C4-2B (cell line): ENCODE data around the gene PIKFYVE.
A peak's percentile ranks its signal among the peaks of the same experiment; 100 is the strongest.
"Not testable (repeated sequence)": the region's sequence is repeated elsewhere in the genome, so short reads cannot be mapped to it uniquely, and the experiment has no call there.

Experiments used
- H3K27ac ChIP-seq: fragments of 450-650 bp; 2 replicates; pipeline ENCODE4 v1.5.1; 2017
- ZFX ChIP-seq: fragments of 450-650 bp; IDR thresholded peaks from 2 replicates; pipeline ENCODE4 v1.6.1; 2017
- TF ChIP-seq, protein P1 (sequence below): fragments of 450-650 bp; conservative IDR thresholded peaks from 2 replicates; pipeline ENCODE4 v1.5.1; 2017; ENCODE audit warnings: mild to moderate bottlenecking

Gene PIKFYVE

DNA sequence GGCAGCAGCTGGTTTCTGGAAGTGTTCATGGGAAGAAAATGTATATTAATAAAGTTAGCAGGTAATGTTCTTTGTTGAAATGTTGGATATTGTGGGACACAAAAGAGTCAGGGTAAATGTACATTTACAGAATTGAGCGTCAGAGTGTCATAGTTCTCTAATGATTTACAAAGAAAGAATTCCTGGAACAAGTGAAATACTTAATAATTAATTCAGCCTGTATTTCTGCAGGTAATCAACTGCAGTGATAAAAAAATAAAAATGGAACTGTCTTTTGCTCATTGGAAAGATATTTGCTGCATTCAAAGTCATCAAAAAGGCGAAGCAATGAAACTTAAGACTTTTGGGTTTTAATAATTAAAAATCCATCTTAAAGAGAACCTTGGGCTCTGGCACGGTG, 113.1 kb downstream of the PIKFYVE start:
- H3K27ac ChIP-seq, result no peak overlapping the region
- TF ChIP-seq, protein P1, sequence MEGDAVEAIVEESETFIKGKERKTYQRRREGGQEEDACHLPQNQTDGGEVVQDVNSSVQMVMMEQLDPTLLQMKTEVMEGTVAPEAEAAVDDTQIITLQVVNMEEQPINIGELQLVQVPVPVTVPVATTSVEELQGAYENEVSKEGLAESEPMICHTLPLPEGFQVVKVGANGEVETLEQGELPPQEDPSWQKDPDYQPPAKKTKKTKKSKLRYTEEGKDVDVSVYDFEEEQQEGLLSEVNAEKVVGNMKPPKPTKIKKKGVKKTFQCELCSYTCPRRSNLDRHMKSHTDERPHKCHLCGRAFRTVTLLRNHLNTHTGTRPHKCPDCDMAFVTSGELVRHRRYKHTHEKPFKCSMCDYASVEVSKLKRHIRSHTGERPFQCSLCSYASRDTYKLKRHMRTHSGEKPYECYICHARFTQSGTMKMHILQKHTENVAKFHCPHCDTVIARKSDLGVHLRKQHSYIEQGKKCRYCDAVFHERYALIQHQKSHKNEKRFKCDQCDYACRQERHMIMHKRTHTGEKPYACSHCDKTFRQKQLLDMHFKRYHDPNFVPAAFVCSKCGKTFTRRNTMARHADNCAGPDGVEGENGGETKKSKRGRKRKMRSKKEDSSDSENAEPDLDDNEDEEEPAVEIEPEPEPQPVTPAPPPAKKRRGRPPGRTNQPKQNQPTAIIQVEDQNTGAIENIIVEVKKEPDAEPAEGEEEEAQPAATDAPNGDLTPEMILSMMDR, result no peak
- TF ChIP-seq ZFX, result no peak

DNA sequence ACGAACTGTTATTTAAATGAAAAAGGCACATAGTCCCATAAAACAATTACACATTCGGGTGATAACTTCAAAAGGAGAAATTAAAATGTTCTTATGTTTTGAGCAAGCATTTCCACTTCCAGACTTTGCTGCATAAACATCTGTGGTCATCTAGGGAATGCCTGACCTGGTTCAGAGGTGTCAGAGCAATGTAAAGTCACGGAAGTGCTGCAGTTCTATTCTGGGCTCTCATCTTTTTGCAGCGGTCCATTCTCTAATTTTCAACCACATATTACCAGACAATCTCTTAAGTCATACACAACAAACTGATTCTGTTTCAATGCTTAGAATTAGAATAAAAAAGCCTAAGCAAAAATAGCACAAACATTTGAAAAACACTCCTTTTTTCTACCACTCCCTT, 118.6 kb downstream of the PIKFYVE start:
- no peak for TF ChIP-seq ZFX
- TF ChIP-seq, protein P1, result no peak
- no peak overlapping the region for H3K27ac ChIP-seq

DNA sequence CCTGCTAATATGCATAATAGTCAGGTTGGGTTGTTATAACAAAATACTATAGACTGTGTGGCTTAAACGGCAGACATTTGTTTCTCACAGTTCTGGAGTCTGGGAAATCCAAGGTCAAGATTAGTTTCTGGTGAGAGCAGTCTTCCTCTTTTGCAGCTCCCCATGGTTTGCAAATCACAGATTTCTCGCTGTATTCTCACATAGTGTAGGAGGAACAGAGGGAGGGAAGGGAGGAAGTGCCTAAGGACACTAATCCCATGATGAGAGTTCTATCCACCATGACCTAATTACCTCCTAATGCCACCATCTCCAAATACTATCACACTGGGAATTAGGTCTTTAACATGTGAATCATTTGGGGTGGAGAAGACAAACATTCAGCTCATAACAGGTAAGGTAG, 120.5 kb downstream of the PIKFYVE start:
- TF ChIP-seq, protein P1, result no peak
- TF ChIP-seq ZFX, result no peak

DNA sequence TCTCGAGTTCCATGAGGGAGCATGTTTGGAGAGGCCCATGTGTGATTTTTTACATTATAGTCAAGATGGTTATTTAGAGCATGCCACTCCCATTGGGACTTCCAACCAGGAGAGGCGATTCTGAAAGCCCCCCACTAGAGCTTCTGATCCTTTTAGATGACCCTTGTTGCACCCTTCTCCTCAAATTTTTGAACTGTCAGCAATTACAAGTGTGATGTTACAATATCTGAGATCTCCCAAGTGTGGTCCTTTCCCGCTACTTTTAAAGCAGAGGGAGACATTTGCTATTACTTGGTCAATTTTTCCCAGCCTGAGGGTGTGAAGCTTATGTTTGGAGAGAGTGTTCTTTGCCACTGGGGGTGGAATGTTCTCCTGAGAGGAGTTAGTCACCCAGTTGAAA, 123.9 kb downstream of the PIKFYVE start:
- H3K27ac ChIP-seq, result no peak overlapping the region
- TF ChIP-seq, protein P1, result no peak
- TF ChIP-seq ZFX, result no peak

More for the DNA sequence above, 120.5 kb downstream of the PIKFYVE start:
- H3K27ac ChIP-seq, result no peak overlapping the region

DNA sequence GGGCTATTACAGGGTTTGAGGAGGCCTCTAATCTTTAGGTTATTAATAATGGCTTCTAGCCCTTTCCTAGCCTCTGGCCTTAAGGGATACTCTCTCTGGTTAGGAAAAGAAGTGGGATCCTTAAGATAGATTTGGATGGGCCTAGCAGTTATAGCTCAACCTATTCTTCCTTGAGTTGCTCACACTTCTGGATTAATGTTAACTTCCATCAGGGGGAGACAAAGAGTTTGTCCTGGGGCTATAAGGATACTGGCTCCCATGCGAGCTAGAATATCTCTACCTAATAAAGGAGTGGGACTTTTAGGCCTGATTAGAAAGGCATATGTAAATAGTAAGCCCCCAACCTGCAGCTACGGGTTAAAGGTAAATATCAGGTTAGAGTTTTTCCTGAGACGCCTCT, 126.2 kb downstream of the PIKFYVE start:
- TF ChIP-seq, protein P1, result peak; percentile 32
- TF ChIP-seq ZFX, result no peak
- no peak overlapping the region for H3K27ac ChIP-seq

DNA sequence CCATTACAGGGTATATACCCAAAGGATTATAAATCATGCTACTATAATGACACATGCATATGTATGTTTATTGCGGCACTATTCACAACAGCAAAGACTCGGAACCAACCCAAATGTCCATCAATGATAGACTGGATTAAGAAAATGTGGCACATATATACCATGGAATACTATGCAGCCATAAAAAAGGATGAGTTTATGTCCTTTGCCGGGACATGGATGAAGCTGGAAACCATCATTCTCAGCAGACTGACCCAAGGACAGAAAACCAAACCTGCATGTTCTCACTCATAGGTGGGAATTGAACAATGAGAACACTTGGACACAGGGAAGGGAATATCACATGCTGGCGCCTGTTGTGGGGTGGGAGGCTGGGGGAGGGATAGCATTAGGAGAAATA, 130.7 kb downstream of the PIKFYVE start:
- not testable (repeated sequence) for H3K27ac ChIP-seq

DNA sequence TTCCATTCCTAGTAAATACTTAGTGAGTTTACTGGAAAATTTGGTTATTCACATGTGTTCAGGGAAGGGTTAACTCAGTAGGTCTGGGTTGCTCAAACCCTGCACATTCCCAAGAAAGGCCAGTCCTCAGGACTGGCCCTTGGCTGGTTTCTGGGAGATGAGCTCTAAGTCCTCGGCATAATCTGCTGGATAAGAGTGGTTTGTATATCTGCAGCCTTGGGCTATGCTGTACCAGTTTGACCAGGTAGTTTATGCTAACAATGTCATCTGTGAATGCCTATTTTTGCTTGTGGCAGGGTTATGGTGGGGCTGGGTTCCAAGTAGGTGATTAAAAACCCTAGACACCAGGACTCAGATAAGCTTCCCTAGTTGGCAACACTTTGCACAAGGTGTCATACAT, 133.1 kb downstream of the PIKFYVE start:
- TF ChIP-seq, protein P1, result no peak
- TF ChIP-seq ZFX, result no peak

More for the DNA sequence above, 133.1 kb downstream of the PIKFYVE start:
- H3K27ac ChIP-seq, result no peak overlapping the region
